Osteoblast (primary cell): ENCODE results near the gene CASZ1. TPM values are rescaled to one million over a fixed set of nuclear protein-coding genes. Genes with fewer than 3 reads are reported as not detected.

Experiments
- DNase-seq: peaks from one replicate; pipeline ENCODE4 v3.0.0; 2011; ENCODE audit warnings: low spot score, mixed read lengths; ENCODE audit not compliant: insufficient read length; ENCODE audit errors: missing footprints
- H2AFZ ChIP-seq: 2 replicates; pipeline ENCODE4 v1.6.0; 2011; ENCODE audit warnings: mild to moderate bottlenecking, low read length
- H3K27ac ChIP-seq: 2 replicates; pipeline ENCODE4 v1.5.1; 2011; ENCODE audit warnings: mild to moderate bottlenecking, low read depth, low read length, moderate library complexity
- H3K27me3 ChIP-seq: 2 replicates; pipeline ENCODE4 v1.6.0; 2012; ENCODE audit warnings: mild to moderate bottlenecking, control low read depth, inconsistent platforms, low read length, moderate library complexity; ENCODE audit not compliant: insufficient read depth
- H3K36me3 ChIP-seq: 2 replicates; pipeline ENCODE4 v1.5.1; 2011; ENCODE audit warnings: mild to moderate bottlenecking, low read length, control low read depth, moderate library complexity; ENCODE audit not compliant: insufficient read depth
- H3K4me1 ChIP-seq: 2 replicates; pipeline ENCODE4 v1.5.1; 2011; ENCODE audit warnings: mild to moderate bottlenecking, low read length, control low read depth, moderate library complexity; ENCODE audit not compliant: insufficient read depth
- H3K4me2 ChIP-seq: 2 replicates; pipeline ENCODE4 v1.6.0; 2011; ENCODE audit warnings: mild to moderate bottlenecking, low read length; ENCODE audit not compliant: insufficient read depth
- H3K4me3 ChIP-seq: fragments of 200-600 bp; sonication (generic); 3 replicates; pipeline ENCODE4 v1.5.1; 2012; ENCODE audit warnings: mild to moderate bottlenecking, low read length, inconsistent platforms; ENCODE audit not compliant: insufficient read depth
- H3K79me2 ChIP-seq: 2 replicates; pipeline ENCODE4 v1.6.0; 2012; ENCODE audit warnings: mild to moderate bottlenecking, low read length, control low read depth, inconsistent platforms; ENCODE audit not compliant: insufficient read depth
- H3K9me3 ChIP-seq: 2 replicates; pipeline ENCODE4 v1.5.1; 2011; ENCODE audit warnings: low read depth, low read length, control low read depth
- H4K20me1 ChIP-seq: 2 replicates; pipeline ENCODE4 v1.6.0; 2012; ENCODE audit warnings: mild to moderate bottlenecking, low read length, control low read depth; ENCODE audit not compliant: insufficient read depth
- small RNA-seq: library from RNA; depleted of rRNA; stranded (forward); fragments of <200 nt; gene quantifications from one replicate; pipeline ENCODE3, GENCODE V24; 2012
- total RNA-seq: library from RNA; depleted of rRNA; stranded (reverse); fragments of >200 nt; gene quantifications from 2 replicates; pipeline ENCODE4 v1.2.3, GENCODE V29; 2012
- TF ChIP-seq, protein P1 (sequence below): IDR thresholded peaks from 2 replicates; pipeline ENCODE4 v1.5.1; 2011; ENCODE audit warnings: mild to moderate bottlenecking, low read depth, low read length, moderate library complexity; ENCODE audit errors: extremely low read depth

CASZ1 gene
- total RNA-seq, 1 donor, result 0.36 TPM

DNA sequence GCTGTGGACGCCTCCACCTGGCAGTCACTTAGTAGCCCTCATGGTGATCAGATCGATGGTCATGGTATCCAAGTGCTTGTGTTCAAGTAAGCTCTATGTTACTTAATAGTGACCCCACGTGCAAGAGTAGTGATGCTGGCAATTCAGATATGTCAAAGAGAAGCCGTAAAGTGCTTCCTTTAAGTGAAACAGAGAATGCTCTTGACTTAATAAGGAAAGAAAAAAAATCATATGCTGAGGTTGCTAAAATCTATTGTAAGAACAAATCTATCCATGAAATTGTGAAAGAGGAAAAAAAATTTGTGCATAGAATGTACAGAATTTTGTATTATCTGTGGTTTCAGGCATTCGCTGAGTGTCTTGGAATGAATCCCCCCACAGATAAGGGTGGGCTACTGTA lies 207.8 kb downstream of the CASZ1 start:
- Histone ChIP-seq H3K27ac (no peak overlapping the region), H4K20me1 (peaks cover 7% of the 10 kb centered on the region), H3K4me2 (no peak overlapping the region), H3K4me3 (no peak overlapping the region), H3K79me2 (peaks cover 2% of the 10 kb centered on the region), H3K27me3 (no peaks in the 10 kb centered on the region), H3K4me1 (no peaks in the 10 kb centered on the region), H3K36me3 (no peaks in the 10 kb centered on the region), H3K9me3 (no peaks in the 10 kb centered on the region), H2AFZ (no peak overlapping the region)
- TF ChIP-seq, protein P1, sequence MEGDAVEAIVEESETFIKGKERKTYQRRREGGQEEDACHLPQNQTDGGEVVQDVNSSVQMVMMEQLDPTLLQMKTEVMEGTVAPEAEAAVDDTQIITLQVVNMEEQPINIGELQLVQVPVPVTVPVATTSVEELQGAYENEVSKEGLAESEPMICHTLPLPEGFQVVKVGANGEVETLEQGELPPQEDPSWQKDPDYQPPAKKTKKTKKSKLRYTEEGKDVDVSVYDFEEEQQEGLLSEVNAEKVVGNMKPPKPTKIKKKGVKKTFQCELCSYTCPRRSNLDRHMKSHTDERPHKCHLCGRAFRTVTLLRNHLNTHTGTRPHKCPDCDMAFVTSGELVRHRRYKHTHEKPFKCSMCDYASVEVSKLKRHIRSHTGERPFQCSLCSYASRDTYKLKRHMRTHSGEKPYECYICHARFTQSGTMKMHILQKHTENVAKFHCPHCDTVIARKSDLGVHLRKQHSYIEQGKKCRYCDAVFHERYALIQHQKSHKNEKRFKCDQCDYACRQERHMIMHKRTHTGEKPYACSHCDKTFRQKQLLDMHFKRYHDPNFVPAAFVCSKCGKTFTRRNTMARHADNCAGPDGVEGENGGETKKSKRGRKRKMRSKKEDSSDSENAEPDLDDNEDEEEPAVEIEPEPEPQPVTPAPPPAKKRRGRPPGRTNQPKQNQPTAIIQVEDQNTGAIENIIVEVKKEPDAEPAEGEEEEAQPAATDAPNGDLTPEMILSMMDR, result no peak
- no peak for DNase-seq

Small RNA genes within 50 kb of the gene (small RNA-seq; reads per million reads assigned to genes)
- not detected for gene RN7SL614P

Other genes with a start within 250 kb of the CASZ1 start
- gene TARDBP, start 216.0 kb upstream of the CASZ1 start, total RNA-seq, result 70.4 and 71.7 TPM in 2 replicates